Spleen (tissue), 11 donors: ENCODE measurements around the gene MYO15A. TPM values are rescaled to one million over a fixed set of nuclear protein-coding genes. Genes with fewer than 3 reads are reported as not detected.

ENCODE experiments used
- DNase-seq: peaks from one replicate; pipeline ENCODE4 v3.0.0-alpha.2; 2020
- H3K27ac ChIP-seq, 8 donors: fragments of 200-600 bp; sonication (generic) in 7 of 8; 1 replicate in 4 of 8; 2 replicates in 4 of 8; pipeline versions ENCODE4 v1.5.0 to v1.8.0; 2016 to 2021; ENCODE audit warnings: inconsistent platforms in 4 of 8, mild to moderate bottlenecking in 4 of 8, moderate library complexity in 1 of 8
- H3K27me3 ChIP-seq, 7 donors: fragments of 200-600 bp; sonication (generic) in 6 of 7; replicated peaks in 1 of 7; 1 replicate in 4 of 7; 2 replicates in 3 of 7; pipeline versions ENCODE4 v1.5.0 to v1.8.0; 2016 to 2021; ENCODE audit warnings: inconsistent platforms in 3 of 7, mild to moderate bottlenecking in 1 of 7
- H3K36me3 ChIP-seq, 6 donors: fragments of 200-600 bp; sonication (generic) in 5 of 6; 1 replicate in 4 of 6; 2 replicates in 2 of 6; pipeline versions ENCODE4 v1.5.0 to v1.8.0; 2016 to 2021; ENCODE audit warnings: inconsistent platforms in 2 of 6
- H3K4me1 ChIP-seq, 6 donors: fragments of 200-600 bp; sonication (generic) in 5 of 6; 1 replicate in 3 of 6; 2 replicates in 3 of 6; pipeline versions ENCODE4 v1.5.0 to v1.8.0; 2016 to 2021; ENCODE audit warnings: inconsistent platforms in 3 of 6
- H3K4me3 ChIP-seq, 8 donors: fragments of 200-600 bp; sonication (generic) in 7 of 8; 1 replicate in 4 of 8; 2 replicates in 4 of 8; pipeline versions ENCODE4 v1.5.0 to v1.8.0; 2016 to 2021; ENCODE audit warnings: inconsistent platforms in 4 of 8, mild to moderate bottlenecking in 4 of 8, moderate library complexity in 2 of 8
- H3K9me3 ChIP-seq, 8 donors: fragments of 200-600 bp; sonication (generic) in 7 of 8; 1 replicate in 4 of 8; 2 replicates in 4 of 8; pipeline versions ENCODE4 v1.5.0 to v1.8.0; 2016 to 2021; ENCODE audit warnings: inconsistent platforms in 4 of 8
- POLR2A ChIP-seq, 3 donors: fragments of 450-650 bp; IDR thresholded peaks; one replicate each; pipeline ENCODE4 v1.5.1; 2017; ENCODE audit warnings: antibody characterized with exemption in 3 of 3, mild to moderate bottlenecking in 1 of 3
- POLR2AphosphoS5 ChIP-seq, 3 donors: sonication (generic); formaldehyde crosslinking; IDR thresholded peaks; one replicate each; pipeline ENCODE4 v1.5.1; 2017; ENCODE audit warnings: antibody characterized with exemption in 3 of 3
- WGBS, 5 donors: extraction: QIAGEN DNeasy Blood & Tissue Kit in 3 of 5; methylation state at CpG; one replicate each; pipeline versions ENCODE4 v1.1.5 to v1.1.7; 2013 to 2018; 5-methylcytosine and 5-hydroxymethylcytosine counted together
- intact Hi-C: fragments of 100-400 bp; cut with DNase I; formaldehyde crosslinking; loops from one replicate; pipeline ENCODE4 v1.15.0; 2023; ENCODE audit warnings: low total_unique reads
- polyA plus RNA-seq, 3 donors: library from polyadenylated mRNA; stranded (reverse); fragments of 200-250 nt; gene quantifications; one replicate each; pipeline ENCODE4 v1.2.1, GENCODE V29; 2013
- total RNA-seq, 7 donors: library from RNA; depleted of rRNA in 3 of 7; stranded (reverse); fragments of >200 nt in 3 of 7; fragmentation: NEBNext Ultra II Directional in 4 of 7; extraction: Animal tissue kit (Norgen Biotek cat#: 25700) in 4 of 7; gene quantifications; one replicate each; pipeline versions ENCODE4 v1.1.0 to v1.2.1, GENCODE V29; 2016 to 2021
- TF ChIP-seq, protein P1 (sequence below), 11 experiments: fragments of 200-600 bp in 7 of 11; fragments of 450-650 bp in 4 of 11; sonication (generic) in 4 of 11; IDR thresholded peaks in 8 of 11; conservative IDR thresholded peaks in 3 of 11; 1 replicate in 7 of 11; 2 replicates in 4 of 11; pipeline versions ENCODE4 v1.4.0 to v1.8.0; 2016 to 2021; ENCODE audit warnings: antibody characterized with exemption in 11 of 11, inconsistent platforms in 4 of 11, mild to moderate bottlenecking in 1 of 11
- donor health status: healthy with polysubstance abuse.
- donor health status: DM: no; HTN: no; CAD: no; lungs with moderate emphysema.
- donor health status: DM: no; HTN: no; CAD: no.
- donor health status: Bipolar disorder and iron deficiency.
- donor health status: healthy.
- donor health status: DM: no; HTN: no; CAD: no.
- donor health status: DM: yes; HTN: yes; CAD: no.

Gene MYO15A
- total and polyA plus RNA-seq, 10 donors = 0.26 to 1.9 (median 0.84) TPM

DNA sequence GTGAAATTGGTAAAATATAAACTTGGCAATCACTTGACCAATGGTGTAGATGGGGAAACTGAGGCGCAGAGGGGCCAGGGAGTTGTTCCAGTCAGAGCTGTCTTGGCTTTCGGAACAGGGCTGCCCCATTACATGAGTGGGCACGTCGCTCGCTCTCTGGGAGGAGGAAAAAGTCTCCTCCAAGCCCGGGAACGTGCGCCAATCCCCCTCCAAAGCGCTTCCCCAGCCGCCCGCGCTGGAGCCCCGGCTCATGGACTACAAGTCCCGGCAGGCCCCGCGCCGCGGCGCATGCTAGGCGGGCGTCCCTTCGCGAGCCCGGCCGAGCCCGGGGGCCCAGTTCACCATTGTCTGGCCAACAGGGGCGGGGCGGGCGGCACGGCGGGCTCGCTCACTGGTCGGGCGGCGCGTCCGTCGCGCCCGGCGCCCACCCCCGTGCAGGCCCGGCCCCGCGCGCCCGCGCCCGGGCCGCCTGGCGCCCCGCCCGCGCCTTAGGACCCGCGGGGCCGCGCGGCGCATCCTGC is 116.6 kb downstream of the MYO15A start, which contains the start of gene LLGL1:
Gene LLGL1 (plus strand): TSS at position 515 of the 521 bp plus-strand sequence. CDS start 48 bp downstream, outside the sequence.
- intact Hi-C loops = no loop called here

DNA sequence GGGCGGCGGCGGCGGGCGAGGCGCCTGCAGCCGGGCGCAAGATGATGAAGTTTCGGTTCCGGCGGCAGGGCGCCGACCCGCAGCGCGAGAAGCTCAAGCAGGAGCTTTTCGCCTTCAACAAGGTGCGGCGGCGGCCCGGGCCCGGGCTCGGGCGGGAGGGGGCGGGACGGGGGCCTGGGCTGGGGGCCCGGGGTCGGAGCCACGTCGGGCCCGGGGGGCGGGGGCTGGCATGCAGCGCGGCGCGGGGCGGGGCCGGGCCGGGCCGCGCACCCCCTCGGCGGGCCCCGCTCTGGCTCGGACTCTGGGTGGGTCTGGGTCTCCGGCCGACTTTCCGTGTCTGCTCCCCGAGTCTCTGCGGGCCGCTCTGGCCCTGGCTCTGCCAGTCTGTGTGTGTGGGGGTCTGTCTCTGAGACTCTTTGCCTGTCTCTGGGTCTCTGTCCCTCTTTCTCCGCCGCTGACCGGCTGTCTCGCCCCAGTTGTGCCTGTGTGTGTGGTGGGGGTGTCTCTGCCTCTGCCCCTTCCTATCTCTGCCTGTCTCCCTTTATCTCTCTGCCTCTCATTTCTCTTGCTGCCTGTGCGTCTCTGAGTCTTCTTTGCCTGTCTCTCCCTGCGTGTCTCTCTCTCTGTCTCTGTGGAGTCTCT is 117.2 kb downstream of the MYO15A start:
- H3K4me3 ChIP-seq = peak overlapping the region; percentile 31 to 82 (median 55)
- intact Hi-C loops = no loop called here
- H3K4me1 ChIP-seq = peaks cover 3 to 42% (median 20%) of the 10 kb centered on the region in 6 donors
- DNase-seq = no peak
- no peaks in the 10 kb centered on the region for H3K36me3 ChIP-seq
- no peaks in the 10 kb centered on the region for H3K9me3 ChIP-seq
- no peaks in the 10 kb centered on the region for H3K27me3 ChIP-seq
- H3K27ac ChIP-seq = peak overlapping the region in 5 of 8 donors; percentile 9 to 86 (median 63)
- WGBS, 5 donors = 0 to 1% (median 0%) methylated on average over 16 to 57 of the region's 57 CpGs
- TF ChIP-seq, protein P1, sequence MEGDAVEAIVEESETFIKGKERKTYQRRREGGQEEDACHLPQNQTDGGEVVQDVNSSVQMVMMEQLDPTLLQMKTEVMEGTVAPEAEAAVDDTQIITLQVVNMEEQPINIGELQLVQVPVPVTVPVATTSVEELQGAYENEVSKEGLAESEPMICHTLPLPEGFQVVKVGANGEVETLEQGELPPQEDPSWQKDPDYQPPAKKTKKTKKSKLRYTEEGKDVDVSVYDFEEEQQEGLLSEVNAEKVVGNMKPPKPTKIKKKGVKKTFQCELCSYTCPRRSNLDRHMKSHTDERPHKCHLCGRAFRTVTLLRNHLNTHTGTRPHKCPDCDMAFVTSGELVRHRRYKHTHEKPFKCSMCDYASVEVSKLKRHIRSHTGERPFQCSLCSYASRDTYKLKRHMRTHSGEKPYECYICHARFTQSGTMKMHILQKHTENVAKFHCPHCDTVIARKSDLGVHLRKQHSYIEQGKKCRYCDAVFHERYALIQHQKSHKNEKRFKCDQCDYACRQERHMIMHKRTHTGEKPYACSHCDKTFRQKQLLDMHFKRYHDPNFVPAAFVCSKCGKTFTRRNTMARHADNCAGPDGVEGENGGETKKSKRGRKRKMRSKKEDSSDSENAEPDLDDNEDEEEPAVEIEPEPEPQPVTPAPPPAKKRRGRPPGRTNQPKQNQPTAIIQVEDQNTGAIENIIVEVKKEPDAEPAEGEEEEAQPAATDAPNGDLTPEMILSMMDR (IDR thresholded peaks at IDR 0.05 in 8 of 11, conservative IDR thresholded peaks at IDR 0.05 in 3 of 11) = no peak
- TF ChIP-seq POLR2AphosphoS5 (IDR thresholded peaks at IDR 0.05) (peak in 2 of 3 donors; percentile 26 to 68), POLR2A (IDR thresholded peaks at IDR 0.05) (no peak)

More for the DNA sequence above, 116.6 kb downstream of the MYO15A start, which contains the start of gene LLGL1:
- WGBS, 5 donors = 1 to 4% (median 1%) methylated on average over 5 to 60 of the region's 60 CpGs
- Histone ChIP-seq H3K4me3 (peak within 1 kb of the TSS; percentile 31 to 82 (median 55)), H3K36me3 (no peaks in the 10 kb centered on the region), H3K9me3 (no peaks in the 10 kb centered on the region), H3K4me1 (peaks cover 3 to 42% (median 20%) of the 10 kb centered on the region in 6 donors), H3K27ac (peak within 1 kb of the TSS in 6 of 8 donors; percentile 9 to 86 (median 59)), H3K27me3 (no peaks in the 10 kb centered on the region)
- DNase-seq = peak; percentile 99
- peak; percentile 43 to 85 (median 58) for TF ChIP-seq POLR2AphosphoS5 (IDR thresholded peaks at IDR 0.05)
- no peak for TF ChIP-seq POLR2A (IDR thresholded peaks at IDR 0.05)
- TF ChIP-seq, protein P1 (IDR thresholded peaks at IDR 0.05 in 8 of 11, conservative IDR thresholded peaks at IDR 0.05 in 3 of 11) = peak in 1 of 11 experiments; percentile 16

DNA sequence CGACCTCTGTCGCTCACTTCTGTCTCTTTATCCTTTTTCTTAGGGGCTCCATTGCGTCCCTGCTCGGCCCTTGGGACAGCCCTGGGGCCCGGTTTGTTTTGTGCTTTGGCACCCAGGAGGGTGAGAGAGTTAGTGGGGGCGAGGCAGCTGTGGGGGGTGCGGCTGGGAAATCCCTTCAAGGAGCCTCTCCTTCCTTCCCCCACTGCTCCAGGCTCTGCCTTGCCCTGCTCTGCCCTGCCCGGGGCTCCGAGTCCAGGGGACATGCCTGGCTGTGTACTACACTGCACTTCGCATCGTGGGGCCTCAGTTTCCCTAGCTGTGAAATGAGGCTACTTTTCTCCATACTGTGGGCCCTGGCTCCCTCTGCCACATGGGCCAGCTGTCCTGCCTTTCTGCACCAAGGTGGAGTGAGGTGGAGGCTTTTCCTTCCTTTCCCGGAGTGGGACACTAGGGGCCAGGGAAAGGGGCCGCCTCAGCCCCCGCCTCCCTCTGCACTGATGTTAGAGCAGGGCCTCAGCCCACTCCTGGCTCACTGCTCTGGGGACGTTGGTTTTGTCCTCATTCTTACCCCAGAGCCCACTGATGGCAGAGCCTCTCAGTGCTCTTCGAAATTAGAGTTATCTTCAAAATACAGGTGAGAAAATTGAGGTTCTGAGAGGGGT is 117.9 kb downstream of the MYO15A start:
- intact Hi-C loops = no loop called here
- no peak for DNase-seq
- H3K27ac ChIP-seq = peak overlapping the region in 5 of 8 donors; percentile 9 to 86 (median 63)

More for the DNA sequence above, 117.9 kb downstream of the MYO15A start:
- no peaks in the 10 kb centered on the region for H3K27me3 ChIP-seq
- peak overlapping the region; percentile 31 to 82 (median 55) for H3K4me3 ChIP-seq
- 25 to 37% (median 30%) methylated on average over 16 of the region's 16 CpGs for WGBS, 5 donors
- peaks cover 3 to 42% (median 20%) of the 10 kb centered on the region in 6 donors for H3K4me1 ChIP-seq
- no peaks in the 10 kb centered on the region for H3K9me3 ChIP-seq
- TF ChIP-seq POLR2AphosphoS5 (IDR thresholded peaks at IDR 0.05) (no peak), POLR2A (IDR thresholded peaks at IDR 0.05) (no peak)
- TF ChIP-seq, protein P1 (IDR thresholded peaks at IDR 0.05 in 8 of 11, conservative IDR thresholded peaks at IDR 0.05 in 3 of 11) = no peak
- no peaks in the 10 kb centered on the region for H3K36me3 ChIP-seq
